WTC11 (cell line): ENCODE results near the gene COL9A2. TPM values are rescaled to one million over a fixed set of nuclear protein-coding genes. Genes with fewer than 3 reads are reported as not detected.

Experiments used
- ATAC-seq: fragments of 200-7000 bp; cut with Tn5 transposase; 2 replicates; pipeline ENCODE4 v1.10.0; 2021; ENCODE audit warnings: mild to moderate bottlenecking, moderate library complexity
- CTCF ChIA-PET: fragments of 300-600 bp; sonication (Branson Sonifier 250); formaldehyde crosslinking; loops from one replicate; lab custom pipeline; 2021; ENCODE audit warnings: antibody characterized with exemption; lab: Charles Lee
- POLR2A ChIA-PET: fragments of 350-600 bp; sonication (Branson Sonifier 250); formaldehyde crosslinking; loops from one replicate; lab custom pipeline; 2021; ENCODE audit warnings: antibody characterized with exemption; lab: Charles Lee
- DNase-seq: peaks from one replicate; pipeline ENCODE4 v3.0.0; 2021; ENCODE audit warnings: low spot score
- H3K27ac Mint-ChIP-seq: 2 replicates; pipeline ENCODE4 v1.8.0; 2021; ENCODE audit warnings: mixed read lengths
- H3K27me3 Mint-ChIP-seq: 2 replicates; pipeline ENCODE4 v1.8.0; 2021; ENCODE audit warnings: low read depth, mild to moderate bottlenecking, moderate library complexity, mixed read lengths
- H3K36me3 Mint-ChIP-seq: 2 replicates; pipeline ENCODE4 v1.8.0; 2021; ENCODE audit warnings: mixed read lengths
- H3K4me1 Mint-ChIP-seq: 2 replicates; pipeline ENCODE4 v1.8.0; 2022; ENCODE audit warnings: mixed read lengths
- H3K4me3 Mint-ChIP-seq: 2 replicates; pipeline ENCODE4 v1.8.0; 2021; ENCODE audit warnings: mild to moderate bottlenecking, moderate library complexity, mixed read lengths
- H3K9me3 Mint-ChIP-seq: 2 replicates; pipeline ENCODE4 v1.8.0; 2021; ENCODE audit warnings: mixed read lengths
- ATF1 ChIP-seq: sonication (generic); formaldehyde crosslinking; IDR thresholded peaks from 2 replicates; pipeline ENCODE4 v1.8.1; 2023; ENCODE audit warnings: mild to moderate bottlenecking, moderate library complexity, missing genetic modification reagents
- ATF6 ChIP-seq: sonication (generic); formaldehyde crosslinking; IDR thresholded peaks from 2 replicates; pipeline ENCODE4 v1.8.1; 2023; ENCODE audit warnings: mild to moderate bottlenecking, missing genetic modification reagents
- CBFB ChIP-seq: sonication (generic); formaldehyde crosslinking; IDR thresholded peaks from 2 replicates; pipeline ENCODE4 v1.8.1; 2022; ENCODE audit warnings: mild to moderate bottlenecking, low read depth, missing genetic modification reagents
- ESRRA ChIP-seq: sonication (generic); formaldehyde crosslinking; IDR thresholded peaks from 2 replicates; pipeline ENCODE4 v1.8.1; 2022; ENCODE audit warnings: mild to moderate bottlenecking, missing genetic modification reagents, borderline replicate concordance
- FOXK1 ChIP-seq: sonication (generic); formaldehyde crosslinking; IDR thresholded peaks from 2 replicates; pipeline ENCODE4 v1.8.0; 2022; ENCODE audit warnings: mild to moderate bottlenecking, moderate library complexity, missing genetic modification reagents
- GRHL2 ChIP-seq: fragments of 250-450 bp; sonication (Bioruptor Pico); IDR thresholded peaks from 2 replicates; pipeline ENCODE4 v1.8.0; 2022; ENCODE audit warnings: mild to moderate bottlenecking, moderate library complexity; ENCODE audit not compliant: insufficient replicate concordance, severe bottlenecking
- GTF2I ChIP-seq: fragments of 250-450 bp; sonication (Bioruptor Pico); conservative IDR thresholded peaks from 2 replicates; pipeline ENCODE4 v1.4.0; 2021; ENCODE audit warnings: mild to moderate bottlenecking
- HMGA2 ChIP-seq: fragments of 250-450 bp; sonication (Bioruptor Pico); IDR thresholded peaks from 2 replicates; pipeline ENCODE4 v1.4.0; 2021; ENCODE audit warnings: mild to moderate bottlenecking, moderate library complexity
- JAZF1 ChIP-seq: fragments of 250-450 bp; sonication (Bioruptor Pico); IDR thresholded peaks from 2 replicates; pipeline ENCODE4 v1.9.0; 2021; ENCODE audit warnings: moderate library complexity, mild to moderate bottlenecking, inconsistent platforms
- MAX ChIP-seq: sonication (generic); formaldehyde crosslinking; IDR thresholded peaks from 2 replicates; pipeline ENCODE4 v1.8.0; 2022; ENCODE audit warnings: mild to moderate bottlenecking, missing genetic modification reagents
- NFATC4 ChIP-seq: fragments of 250-450 bp; sonication (Bioruptor Pico); IDR thresholded peaks from 2 replicates; pipeline ENCODE4 v1.9.0; 2021; ENCODE audit warnings: mild to moderate bottlenecking
- SMAD4 ChIP-seq: sonication (generic); formaldehyde crosslinking; IDR thresholded peaks from 2 replicates; pipeline ENCODE4 v1.8.0; 2022; ENCODE audit warnings: mild to moderate bottlenecking, missing genetic modification reagents
- SOX15 ChIP-seq: fragments of 250-450 bp; sonication (Bioruptor Pico); IDR thresholded peaks from 2 replicates; pipeline ENCODE4 v1.9.0; 2021; ENCODE audit warnings: mild to moderate bottlenecking
- ZBTB21 ChIP-seq: sonication (generic); formaldehyde crosslinking; IDR thresholded peaks from 2 replicates; pipeline ENCODE4 v1.8.1; 2023; ENCODE audit warnings: mild to moderate bottlenecking, missing genetic modification reagents, borderline replicate concordance
- ZNF138 ChIP-seq: sonication (generic); formaldehyde crosslinking; conservative IDR thresholded peaks from 2 replicates; pipeline ENCODE4 v1.8.1; 2022; ENCODE audit warnings: mild to moderate bottlenecking, moderate library complexity, missing genetic modification reagents
- ZNF232 ChIP-seq: sonication (generic); formaldehyde crosslinking; IDR thresholded peaks from 2 replicates; pipeline ENCODE4 v1.8.0; 2022; ENCODE audit warnings: mild to moderate bottlenecking, missing genetic modification reagents
- ZNF263 ChIP-seq: sonication (generic); formaldehyde crosslinking; IDR thresholded peaks from 2 replicates; pipeline ENCODE4 v1.8.1; 2022; ENCODE audit warnings: low read depth, mild to moderate bottlenecking, moderate library complexity, missing genetic modification reagents
- ZNF416 ChIP-seq: fragments of 250-450 bp; sonication (Bioruptor Pico); IDR thresholded peaks from 2 replicates; pipeline ENCODE4 v1.9.0; 2021; ENCODE audit warnings: mild to moderate bottlenecking, inconsistent platforms
- total RNA-seq: library from RNA; stranded (reverse); gene quantifications from 3 replicates; pipeline ENCODE4 v1.2.3, GENCODE V29; 2021
- TF ChIP-seq, protein P1 (sequence below): sonication (generic); formaldehyde crosslinking; IDR thresholded peaks from 2 replicates; pipeline ENCODE4 v1.8.0; 2022; ENCODE audit warnings: mild to moderate bottlenecking, missing genetic modification reagents
- TF ChIP-seq, protein P2 (sequence below): sonication (generic); formaldehyde crosslinking; IDR thresholded peaks from 2 replicates; pipeline ENCODE4 v1.8.1; 2022; ENCODE audit warnings: low read depth, missing genetic modification reagents, borderline replicate concordance
- TF ChIP-seq, protein P3 (sequence below): fragments of 250-450 bp; sonication (Bioruptor Pico); conservative IDR thresholded peaks from 2 replicates; pipeline ENCODE4 v1.9.0; 2021; ENCODE audit warnings: mild to moderate bottlenecking
- TF ChIP-seq, protein P4 (sequence below): fragments of 250-450 bp; sonication (Bioruptor Pico); IDR thresholded peaks from 2 replicates; pipeline ENCODE4 v1.8.0; 2021; ENCODE audit warnings: mild to moderate bottlenecking

Gene COL9A2
- total RNA-seq, 1 experiment from 2014 or later: 4.7 TPM

DNA sequence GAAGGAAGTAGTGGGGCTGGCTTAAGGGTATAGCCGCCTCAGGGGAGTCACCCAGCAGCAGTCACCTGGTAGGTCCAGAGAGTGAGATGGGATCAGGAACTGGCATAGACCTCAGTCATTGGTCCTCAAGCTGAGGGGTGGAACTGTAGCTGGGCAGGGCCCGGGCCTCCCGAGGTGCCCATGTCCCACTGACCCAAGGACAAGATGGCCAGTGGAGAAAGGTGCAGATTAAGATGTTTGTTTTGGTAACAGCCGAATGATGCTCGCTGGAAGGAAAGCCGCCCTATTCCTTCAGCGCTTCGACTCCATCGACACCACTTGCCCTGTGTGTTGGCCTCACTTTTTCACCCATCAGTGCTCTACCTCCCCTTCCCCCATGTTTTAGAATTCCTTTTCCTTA, 16.4 kb downstream of the COL9A2 start:
- TF ChIP-seq, protein P1, sequence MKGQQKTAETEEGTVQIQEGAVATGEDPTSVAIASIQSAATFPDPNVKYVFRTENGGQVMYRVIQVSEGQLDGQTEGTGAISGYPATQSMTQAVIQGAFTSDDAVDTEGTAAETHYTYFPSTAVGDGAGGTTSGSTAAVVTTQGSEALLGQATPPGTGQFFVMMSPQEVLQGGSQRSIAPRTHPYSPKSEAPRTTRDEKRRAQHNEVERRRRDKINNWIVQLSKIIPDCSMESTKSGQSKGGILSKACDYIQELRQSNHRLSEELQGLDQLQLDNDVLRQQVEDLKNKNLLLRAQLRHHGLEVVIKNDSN (CRISPR knock-in tag): no peak
- no peak for TF ChIP-seq ATF6 (CRISPR knock-in tag)
- ChIA-PET CTCF (interaction anchor here (3.2 kb wide), 1 partner anchor 15 kb away, joined by 21 read pairs; no protein-coding TSS in a partner anchor), POLR2A (no interaction called here)
- no peak overlapping the region for H3K4me3 Mint-ChIP-seq
- no peaks in the 10 kb centered on the region for H3K4me1 Mint-ChIP-seq
- no peaks in the 10 kb centered on the region for H3K9me3 Mint-ChIP-seq
- H3K27me3 Mint-ChIP-seq: peaks cover 26% of the 10 kb centered on the region
- no peaks in the 10 kb centered on the region for H3K36me3 Mint-ChIP-seq
- ATAC-seq (no peak), DNase-seq (no peak)
- H3K27ac Mint-ChIP-seq: no peak overlapping the region

- CTCF ChIA-PET: interaction anchor here (3.2 kb wide), 1 partner anchor 15 kb away, joined by 21 read pairs; no protein-coding TSS in a partner anchor
- H3K27me3 Mint-ChIP-seq: peaks cover 24% of the 10 kb centered on the region
- no peak for ATAC-seq
- no peak for TF ChIP-seq ZNF416 (CRISPR knock-in tag)
- H3K4me3 Mint-ChIP-seq: no peak overlapping the region
- DNase-seq: no peak
- no peaks in the 10 kb centered on the region for H3K4me1 Mint-ChIP-seq
- H3K9me3 Mint-ChIP-seq: no peaks in the 10 kb centered on the region
- H3K27ac Mint-ChIP-seq: no peak overlapping the region
- POLR2A ChIA-PET: interaction anchor here (0.6 kb wide), 1 partner anchor 52 kb away, joined by 5 read pairs; no protein-coding TSS in a partner anchor
- no peaks in the 10 kb centered on the region for H3K36me3 Mint-ChIP-seq
These were observed 16.9 kb downstream of the COL9A2 start for GRCh38 chr1:40300249-40300567.

- POLR2A ChIA-PET: interaction anchor here (0.6 kb wide), 1 partner anchor 51 kb away, joined by 5 read pairs; no protein-coding TSS in a partner anchor
These were observed 17.5 kb downstream of the COL9A2 start for GRCh38 chr1:40299366-40300248.

DNA sequence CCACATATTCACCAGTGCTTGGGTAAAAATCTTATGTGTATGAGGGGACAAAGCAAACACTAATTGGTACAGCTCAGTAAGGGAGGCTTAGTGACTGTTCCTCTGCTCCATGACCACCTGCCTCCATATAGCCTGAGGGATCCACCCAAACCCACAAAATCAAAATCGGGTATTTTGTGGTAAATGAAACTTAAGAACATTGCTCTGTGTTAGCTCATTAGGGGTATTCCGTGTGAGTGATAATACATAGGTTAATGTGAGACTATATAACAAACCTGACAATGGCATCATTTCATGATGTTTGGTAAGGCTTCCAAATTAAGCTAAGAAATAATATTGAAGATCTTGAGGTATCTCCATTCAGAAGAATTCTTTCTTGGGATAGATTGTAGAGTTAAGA, 25.8 kb downstream of the COL9A2 start:
- peaks cover 12% of the 10 kb centered on the region for H3K4me1 Mint-ChIP-seq
- ChIA-PET POLR2A (no interaction called here), CTCF (interaction anchor here (1.0 to 3.0 kb wide), 4 partner anchors 24 to 147 kb away, joined by 5 to 14 read pairs (median 8); partner anchors contain the start of gene COL9A2)
- no peak for DNase-seq
- no peaks in the 10 kb centered on the region for H3K9me3 Mint-ChIP-seq
- H3K27ac Mint-ChIP-seq: no peak overlapping the region
- H3K36me3 Mint-ChIP-seq: peaks cover 39% of the 10 kb centered on the region
- no peaks in the 10 kb centered on the region for H3K27me3 Mint-ChIP-seq
- no peak overlapping the region for H3K4me3 Mint-ChIP-seq
- ATAC-seq: no peak
- TF ChIP-seq GTF2I (CRISPR knock-in tag): no peak
- no peak for TF ChIP-seq ESRRA (CRISPR knock-in tag)
- no peak for TF ChIP-seq CBFB (CRISPR knock-in tag)
- no peak for TF ChIP-seq MAX (CRISPR knock-in tag)
- no peak for TF ChIP-seq ATF1 (CRISPR knock-in tag)
- no peak for TF ChIP-seq FOXK1 (CRISPR knock-in tag)
- TF ChIP-seq, protein P2, sequence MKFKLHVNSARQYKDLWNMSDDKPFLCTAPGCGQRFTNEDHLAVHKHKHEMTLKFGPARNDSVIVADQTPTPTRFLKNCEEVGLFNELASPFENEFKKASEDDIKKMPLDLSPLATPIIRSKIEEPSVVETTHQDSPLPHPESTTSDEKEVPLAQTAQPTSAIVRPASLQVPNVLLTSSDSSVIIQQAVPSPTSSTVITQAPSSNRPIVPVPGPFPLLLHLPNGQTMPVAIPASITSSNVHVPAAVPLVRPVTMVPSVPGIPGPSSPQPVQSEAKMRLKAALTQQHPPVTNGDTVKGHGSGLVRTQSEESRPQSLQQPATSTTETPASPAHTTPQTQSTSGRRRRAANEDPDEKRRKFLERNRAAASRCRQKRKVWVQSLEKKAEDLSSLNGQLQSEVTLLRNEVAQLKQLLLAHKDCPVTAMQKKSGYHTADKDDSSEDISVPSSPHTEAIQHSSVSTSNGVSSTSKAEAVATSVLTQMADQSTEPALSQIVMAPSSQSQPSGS (CRISPR knock-in tag): no peak
- TF ChIP-seq, protein P3, sequence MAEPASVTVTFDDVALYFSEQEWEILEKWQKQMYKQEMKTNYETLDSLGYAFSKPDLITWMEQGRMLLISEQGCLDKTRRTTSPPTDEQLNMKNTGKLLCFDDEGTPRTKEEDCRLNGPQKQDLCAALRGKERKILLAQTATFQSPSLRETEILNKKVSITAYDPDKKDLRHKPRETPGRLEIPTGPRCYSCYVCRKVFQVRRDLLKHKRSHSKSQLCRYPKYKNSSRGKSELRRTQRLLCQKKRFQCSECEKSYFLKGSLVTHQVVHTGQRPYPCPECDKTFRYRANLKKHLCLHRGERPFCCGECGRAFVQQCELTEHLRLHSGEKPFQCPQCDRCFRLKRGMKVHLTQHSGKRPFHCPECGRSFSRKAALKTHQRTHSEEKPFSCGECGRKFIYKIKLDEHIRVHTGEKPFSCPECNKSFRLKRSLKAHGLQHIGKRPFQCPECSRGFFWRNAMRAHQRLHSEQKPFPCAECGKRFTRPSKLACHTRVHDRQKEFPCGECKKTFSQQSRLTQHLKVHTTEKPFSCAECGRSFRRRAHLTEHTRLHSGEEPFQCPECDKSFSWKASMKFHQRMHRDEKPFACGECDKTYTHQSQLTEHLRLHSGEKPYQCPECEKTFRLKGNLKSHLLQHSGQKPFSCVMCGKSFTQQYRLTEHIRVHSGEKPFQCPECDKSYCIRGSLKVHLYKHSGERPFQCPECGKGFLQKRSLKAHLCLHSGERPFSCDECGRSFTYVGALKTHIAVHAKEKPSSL (CRISPR knock-in tag): no peak
- TF ChIP-seq ZNF416 (CRISPR knock-in tag): no peak
- TF ChIP-seq SOX15: no peak
- TF ChIP-seq GRHL2 (CRISPR knock-in tag): no peak
- TF ChIP-seq ZNF232 (CRISPR knock-in tag): no peak
- TF ChIP-seq ZNF138: no peak
- TF ChIP-seq, protein P4, sequence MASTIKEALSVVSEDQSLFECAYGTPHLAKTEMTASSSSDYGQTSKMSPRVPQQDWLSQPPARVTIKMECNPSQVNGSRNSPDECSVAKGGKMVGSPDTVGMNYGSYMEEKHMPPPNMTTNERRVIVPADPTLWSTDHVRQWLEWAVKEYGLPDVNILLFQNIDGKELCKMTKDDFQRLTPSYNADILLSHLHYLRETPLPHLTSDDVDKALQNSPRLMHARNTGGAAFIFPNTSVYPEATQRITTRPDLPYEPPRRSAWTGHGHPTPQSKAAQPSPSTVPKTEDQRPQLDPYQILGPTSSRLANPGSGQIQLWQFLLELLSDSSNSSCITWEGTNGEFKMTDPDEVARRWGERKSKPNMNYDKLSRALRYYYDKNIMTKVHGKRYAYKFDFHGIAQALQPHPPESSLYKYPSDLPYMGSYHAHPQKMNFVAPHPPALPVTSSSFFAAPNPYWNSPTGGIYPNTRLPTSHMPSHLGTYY (CRISPR knock-in tag): no peak
- no peak for TF ChIP-seq ZBTB21 (CRISPR knock-in tag)
- no peak for TF ChIP-seq JAZF1 (CRISPR knock-in tag)
- no peak for TF ChIP-seq HMGA2

More at GRCh38 chr1:40299366-40300248, 17.5 kb downstream of the COL9A2 start:
- DNase-seq (no peak), ATAC-seq (no peak)
- Mint-ChIP-seq H3K9me3 (no peaks in the 10 kb centered on the region), H3K36me3 (no peaks in the 10 kb centered on the region), H3K4me1 (no peaks in the 10 kb centered on the region), H3K27ac (no peak overlapping the region), H3K4me3 (no peak overlapping the region), H3K27me3 (peaks cover 19% of the 10 kb centered on the region)
- CTCF ChIA-PET: interaction anchor here (3.2 kb wide), 1 partner anchor 16 kb away, joined by 21 read pairs; no protein-coding TSS in a partner anchor
- no peak for TF ChIP-seq ZNF263 (CRISPR knock-in tag)
- no peak for TF ChIP-seq ZNF138
- TF ChIP-seq NFATC4 (CRISPR knock-in tag): no peak
- no peak for TF ChIP-seq SMAD4 (CRISPR knock-in tag)
